H1 (cell line): ENCODE measurements around the gene PTX4. TPM values are rescaled to one million over a fixed set of nuclear protein-coding genes. Genes with fewer than 3 reads are reported as not detected.

Experiments used
- CTCF ChIA-PET: fragments of 300-600 bp; sonication (Branson Sonifier 250); formaldehyde crosslinking; loops from one replicate; lab custom pipeline; 2021; ENCODE audit not compliant: partially characterized antibody; lab: Charles Lee
- POLR2A ChIA-PET: fragments of 300-600 bp; sonication (Branson Sonifier 250); formaldehyde crosslinking; loops from one replicate; lab custom pipeline; 2021; ENCODE audit warnings: inconsistent platforms; ENCODE audit not compliant: partially characterized antibody; lab: Charles Lee
- DNase-seq, 2 experiments: peaks; one replicate each; pipeline versions ENCODE4 v3.0.0 to v3.0.0-alpha.2; 2010 to 2022; ENCODE audit warnings: low spot score in 2 of 2, low read depth in 1 of 2, mixed read lengths in 1 of 2
- FAIRE-seq: peaks from 2 replicates; lab custom pipeline; 2011; peaks lifted over from hg19 to GRCh38; lab: Jason Lieb, UNC
- H2AFZ ChIP-seq: 2 replicates; pipeline ENCODE4 v1.8.1; 2012; ENCODE audit warnings: low read length, inconsistent platforms
- H2AK5ac ChIP-seq: 2 replicates; pipeline ENCODE4 v1.6.1; 2013; ENCODE audit warnings: low read depth, low read length
- H2BK120ac ChIP-seq: replicated peaks from 2 replicates; pipeline ENCODE3; 2013; ENCODE audit warnings: low read depth, low read length, inconsistent platforms
- H2BK12ac ChIP-seq: 2 replicates; pipeline ENCODE4 v1.6.1; 2013; ENCODE audit warnings: low read depth, low read length
- H2BK15ac ChIP-seq: 2 replicates; pipeline ENCODE4 v1.6.1; 2013; ENCODE audit warnings: low read length
- H2BK20ac ChIP-seq: 2 replicates; pipeline ENCODE4 v1.6.1; 2013; ENCODE audit warnings: low read length
- H2BK5ac ChIP-seq: 2 replicates; pipeline ENCODE4 v1.6.1; 2013; ENCODE audit warnings: low read depth, low read length
- H3K14ac ChIP-seq: 2 replicates; pipeline ENCODE4 v1.6.1; 2013; ENCODE audit warnings: inconsistent platforms; ENCODE audit not compliant: insufficient read length
- H3K18ac ChIP-seq: 2 replicates; pipeline ENCODE4 v1.6.1; 2013; ENCODE audit warnings: low read length; ENCODE audit errors: extremely low read depth
- H3K23ac ChIP-seq: 2 replicates; pipeline ENCODE4 v1.6.1; 2013; ENCODE audit warnings: inconsistent platforms; ENCODE audit not compliant: insufficient read length
- H3K23me2 ChIP-seq: 2 replicates; pipeline ENCODE4 v1.6.1; 2013; ENCODE audit warnings: low read depth, low read length
- H3K27ac ChIP-seq: 2 replicates; pipeline ENCODE4 v1.6.1; 2011; ENCODE audit warnings: low read depth, low read length, inconsistent platforms
- H3K27me3 ChIP-seq, 4 experiments: replicated peaks in 1 of 4; 1 replicate in 1 of 4; 2 replicates in 3 of 4; pipeline versions ENCODE4 v1.6.1 to v1.8.1; 2011 to 2013; ENCODE audit warnings: low read length in 3 of 4, mild to moderate bottlenecking in 3 of 4, inconsistent platforms in 2 of 4, mixed read lengths in 2 of 4, moderate library complexity in 1 of 4; ENCODE audit not compliant: control insufficient read depth in 3 of 4, insufficient read depth in 3 of 4; ENCODE audit errors: extremely low read depth in 1 of 4
- H3K36me3 ChIP-seq, 4 experiments: 2 replicates each; pipeline versions ENCODE4 v1.6.1 to v1.8.1; 2011 to 2013; ENCODE audit warnings: mild to moderate bottlenecking in 4 of 4, low read length in 3 of 4, moderate library complexity in 2 of 4, control low read depth in 1 of 4, inconsistent platforms in 1 of 4; ENCODE audit not compliant: insufficient read depth in 4 of 4, control insufficient read depth in 2 of 4
- H3K4ac ChIP-seq: replicated peaks from 2 replicates; pipeline ENCODE3; 2013; ENCODE audit warnings: low read length, low read depth, mixed read lengths, inconsistent platforms; ENCODE audit not compliant: insufficient read length
- H3K4me1 ChIP-seq, 4 experiments: replicated peaks in 1 of 4; 1 replicate in 1 of 4; 2 replicates in 3 of 4; pipeline versions ENCODE4 v1.6.1 to v1.8.1; 2011 to 2013; ENCODE audit warnings: low read length in 3 of 4, inconsistent platforms in 2 of 4, mixed read lengths in 1 of 4; ENCODE audit not compliant: insufficient read depth in 4 of 4, control insufficient read depth in 3 of 4
- H3K4me2 ChIP-seq, 2 experiments: 2 replicates each; pipeline versions ENCODE4 v1.6.1 to v1.8.1; 2011 to 2013; ENCODE audit warnings: low read depth in 2 of 2, low read length in 2 of 2, control low read depth in 1 of 2, inconsistent platforms in 1 of 2, mild to moderate bottlenecking in 1 of 2; ENCODE audit not compliant: insufficient read depth in 1 of 2
- H3K4me3 ChIP-seq, 4 experiments: fragments of 200-600, 300-600 bp in 1 of 4; sonication (generic), shearing (Covaris generic), sonication (Bioruptor Twin) in 1 of 4; 2 replicates each; pipeline versions ENCODE4 v1.5.1 to v1.8.1; 2011 to 2016; ENCODE audit warnings: low read length in 4 of 4, low read depth in 3 of 4, control low read depth in 2 of 4, inconsistent platforms in 2 of 4, mild to moderate bottlenecking in 2 of 4, mixed read lengths in 1 of 4, moderate library complexity in 1 of 4; ENCODE audit not compliant: insufficient read depth in 2 of 4; ENCODE audit errors: extremely low read depth in 1 of 4
- H3K56ac ChIP-seq: replicated peaks from 2 replicates; pipeline ENCODE3; 2013; ENCODE audit warnings: low read depth, mild to moderate bottlenecking, mixed read lengths, low read length, inconsistent platforms; ENCODE audit not compliant: insufficient read length
- H3K79me1 ChIP-seq: 2 replicates; pipeline ENCODE4 v1.6.1; 2013; ENCODE audit warnings: low read depth, low read length, control low read depth
- H3K79me2 ChIP-seq, 2 experiments: 2 replicates each; pipeline versions ENCODE4 v1.6.1 to v1.8.1; 2012 to 2013; ENCODE audit warnings: low read length in 2 of 2, mild to moderate bottlenecking in 2 of 2, inconsistent platforms in 1 of 2; ENCODE audit not compliant: insufficient read depth in 2 of 2, control insufficient read depth in 1 of 2
- H3K9ac ChIP-seq, 4 experiments: replicated peaks in 1 of 4; 1 replicate in 1 of 4; 2 replicates in 3 of 4; pipeline versions ENCODE4 v1.6.1 to v1.8.1; 2011 to 2013; ENCODE audit warnings: low read depth in 3 of 4, low read length in 3 of 4, control low read depth in 2 of 4, mild to moderate bottlenecking in 2 of 4, moderate library complexity in 2 of 4, inconsistent platforms in 1 of 4; ENCODE audit errors: extremely low read depth in 1 of 4
- H3K9me3 ChIP-seq, 2 experiments: 2 replicates each; pipeline versions ENCODE4 v1.6.1 to v1.8.1; 2012 to 2013; ENCODE audit warnings: mild to moderate bottlenecking in 2 of 2, moderate library complexity in 2 of 2, control low read depth in 1 of 2, inconsistent platforms in 1 of 2, low read depth in 1 of 2, low read length in 1 of 2, mixed read lengths in 1 of 2; ENCODE audit not compliant: insufficient read depth in 2 of 2
- H4K20me1 ChIP-seq, 2 experiments: replicated peaks in 1 of 2; 2 replicates each; pipeline versions ENCODE3 to v1.8.1; 2011 to 2013; ENCODE audit warnings: inconsistent platforms in 2 of 2, low read length in 2 of 2, mild to moderate bottlenecking in 1 of 2; ENCODE audit not compliant: insufficient read depth in 2 of 2, control insufficient read depth in 1 of 2
- H4K5ac ChIP-seq: 2 replicates; pipeline ENCODE4 v1.6.1; 2013; ENCODE audit warnings: low read length, low read depth, mixed read lengths, inconsistent platforms; ENCODE audit not compliant: insufficient read length
- H4K8ac ChIP-seq: 2 replicates; pipeline ENCODE4 v1.8.0; 2013; ENCODE audit warnings: mild to moderate bottlenecking, moderate library complexity, low read length, inconsistent platforms; ENCODE audit not compliant: insufficient read depth; ENCODE audit errors: extremely low read depth
- H4K91ac ChIP-seq: replicated peaks from 2 replicates; pipeline ENCODE3; 2013; ENCODE audit warnings: low read length, mixed read lengths, inconsistent platforms; ENCODE audit not compliant: insufficient read length
- CREB1 ChIP-seq: IDR thresholded peaks from 2 replicates; pipeline ENCODE4 v1.6.1; 2012; ENCODE audit warnings: inconsistent platforms
- RXRA ChIP-seq: IDR thresholded peaks from 2 replicates; pipeline ENCODE4 v1.6.1; 2011; ENCODE audit warnings: low read depth, mild to moderate bottlenecking, low read length, moderate library complexity; ENCODE audit not compliant: insufficient read depth
- WGBS, 2 experiments: shearing (Covaris generic) in 1 of 2; methylation state at CpG; one replicate each; pipeline versions ENCODE4 v1.1.6 to v1.1.7; 2013 to 2015; ENCODE audit warnings: low lambda C conversion rate in 2 of 2, mixed read lengths in 2 of 2, inconsistent platforms in 1 of 2, low coverage in 1 of 2, missing lambda C conversion rate in 1 of 2; ENCODE audit not compliant: insufficient replicate concordance in 2 of 2, insufficient coverage in 1 of 2, insufficient read length in 1 of 2; ENCODE audit errors: extremely low coverage in 1 of 2, missing lambda C conversion rate in 1 of 2; 5-methylcytosine and 5-hydroxymethylcytosine counted together
- polyA plus RNA-seq, 7 experiments: library from polyadenylated mRNA; depleted of rRNA in 3 of 7; stranded (reverse) in 5 of 7; unstranded in 2 of 7; fragments of >200 nt in 5 of 7; fragments of 200-250 nt in 2 of 7; gene quantifications; 1 replicate in 5 of 7; 2 replicates in 1 of 7; 4 replicates in 1 of 7; pipeline versions ENCODE4 v1.2.1 to v1.2.3, GENCODE V29; 2011 to 2013; ENCODE audit warnings: missing spikeins in 2 of 7, mixed read lengths in 2 of 7
- total RNA-seq: library from RNA; stranded (reverse); fragmentation: NEBNext Ultra II Directional; extraction: Animal tissue kit (Norgen Biotek cat#: 25700); gene quantifications from 2 replicates; pipeline ENCODE4 v1.2.1, GENCODE V29; 2021

Gene PTX4
- total and polyA plus RNA-seq, 2 of the 8 experiments (the other 6 are each of a cell fraction or from before 2014, with no cell fraction given): not detected

DNA sequence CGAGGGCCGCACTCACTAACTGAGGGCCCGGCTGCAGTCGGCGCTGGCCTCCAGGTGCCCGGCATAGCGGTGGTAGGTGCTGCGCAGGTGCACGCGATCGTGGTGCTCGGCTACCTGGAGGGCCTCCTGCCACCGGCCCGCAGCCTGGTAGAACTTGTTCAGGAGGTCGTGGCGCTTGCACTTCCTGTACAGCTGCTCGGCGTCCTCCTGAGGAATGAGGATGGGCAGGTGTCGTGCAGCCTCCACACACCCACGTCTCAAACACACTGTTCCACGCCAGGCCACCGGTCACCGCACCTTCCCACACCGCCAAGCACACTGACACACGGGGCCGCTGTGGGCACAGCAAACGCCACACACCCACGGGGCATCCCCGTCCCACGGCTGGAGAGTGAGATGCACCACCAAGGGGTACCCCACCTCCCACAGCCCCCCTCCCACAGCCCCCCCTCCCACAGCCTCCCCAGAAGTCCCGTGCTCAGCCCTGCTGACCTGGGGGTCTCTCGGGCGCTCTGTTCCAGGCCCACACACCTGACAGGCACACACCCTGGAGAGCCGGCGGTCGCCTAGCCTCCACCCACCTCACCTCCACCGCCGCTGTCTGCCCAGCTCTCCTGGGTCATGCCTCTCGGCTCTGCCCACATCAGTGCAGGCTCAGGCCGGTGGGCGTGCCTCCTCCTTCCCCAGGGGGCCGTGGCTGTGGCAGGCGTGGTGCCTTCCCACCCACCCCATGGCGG lies 37.3 kb upstream of the PTX4 start:
- no peak overlapping the region for H2BK12ac ChIP-seq
- no peaks in the 10 kb centered on the region for H3K79me2 ChIP-seq
- WGBS, 2 experiments: 92% methylated on average over 34 of the region's 44 CpGs; no CpG with 5 or more reads in 1 of the 2 experiments
- H4K20me1 ChIP-seq: peaks cover 0 to 5% of the 10 kb centered on the region in 2 experiments
- H3K36me3 ChIP-seq: peaks cover 0 to 3% (median 0%) of the 10 kb centered on the region in 4 experiments; a peak in 1 of 8 replicates
- H3K4ac ChIP-seq: no peak overlapping the region
- no peaks in the 10 kb centered on the region for H3K27me3 ChIP-seq
- H3K9me3 ChIP-seq: no peaks in the 10 kb centered on the region
- ChIA-PET CTCF (interaction anchor here (1.1 kb wide), 1 partner anchor 12 kb away, joined by 3 read pairs; no protein-coding TSS in a partner anchor), POLR2A (interaction anchor here (2.0 to 5.2 kb wide), 2 partner anchors 13 to 19 kb away, joined by 5 to 56 read pairs; no protein-coding TSS in a partner anchor)
- no peak overlapping the region for H3K9ac ChIP-seq
- H2AFZ ChIP-seq: no peak overlapping the region
- H2BK20ac ChIP-seq: no peak overlapping the region
- H3K14ac ChIP-seq: no peak overlapping the region
- no peak overlapping the region for H3K23ac ChIP-seq
- 0 out of 2 replicates have a peak overlapping the region, but pooled peaks have one; percentile 25 for H4K8ac ChIP-seq
- H3K23me2 ChIP-seq: no peaks in the 10 kb centered on the region
- no peaks in the 10 kb centered on the region for H3K79me1 ChIP-seq
- H4K91ac ChIP-seq: peak overlapping the region; percentile 65
- H3K27ac ChIP-seq: no peak overlapping the region
- H2BK120ac ChIP-seq: no peak overlapping the region
- DNase-seq (no peak), FAIRE-seq (no peak)
- no peak overlapping the region for H3K18ac ChIP-seq
- H4K5ac ChIP-seq: no peak overlapping the region
- H3K4me2 ChIP-seq: no peak overlapping the region
- H2AK5ac ChIP-seq: no peak overlapping the region
- no peak overlapping the region for H2BK5ac ChIP-seq
- no peak overlapping the region for H2BK15ac ChIP-seq
- no peak overlapping the region for H3K4me3 ChIP-seq
- H3K56ac ChIP-seq: no peak overlapping the region
- H3K4me1 ChIP-seq: no peaks in the 10 kb centered on the region
- no peak for TF ChIP-seq RXRA
- no peak for TF ChIP-seq CREB1
